Naive thymus-derived CD4-positive, alpha-beta T cell (primary cell): Measurements from ENCODE around the gene PNMA1. TPM values are rescaled to one million over a fixed set of nuclear protein-coding genes. Genes with fewer than 3 reads are reported as not detected.

ENCODE experiments used
- ATAC-seq: fragments of 150-1000 bp; cut with Tn5 transposase; 2 replicates; pipeline ENCODE4 v1.10.0; 2021; ENCODE audit warnings: mild to moderate bottlenecking, moderate library complexity
- CTCF ChIA-PET: fragments of 350-600 bp; sonication (Branson Sonifier 250); formaldehyde crosslinking; loops from one replicate; lab custom pipeline; 2021; ENCODE audit warnings: antibody characterized with exemption; lab: Charles Lee
- POLR2A ChIA-PET: fragments of 350-600 bp; sonication (Branson Sonifier 250); formaldehyde crosslinking; loops from one replicate; lab custom pipeline; 2021; ENCODE audit warnings: antibody characterized with exemption, inconsistent platforms; lab: Charles Lee
- DNase-seq, 9 donors: peaks; one replicate each; pipeline versions ENCODE4 v3.0.0 to v3.0.0-alpha.2; 2020 to 2022; ENCODE audit warnings: mixed read lengths in 1 of 9
- H3K27ac ChIP-seq: one replicate; pipeline ENCODE4 v1.7.0; 2013; ENCODE audit warnings: mild to moderate bottlenecking, low read depth, low read length, moderate library complexity
- H3K27me3 ChIP-seq, 2 donors: one replicate each; pipeline ENCODE4 v1.7.0; 2013; ENCODE audit warnings: low read length in 2 of 2, mild to moderate bottlenecking in 2 of 2, moderate library complexity in 2 of 2; ENCODE audit not compliant: control insufficient read depth in 2 of 2, insufficient read depth in 2 of 2
- H3K36me3 ChIP-seq, 3 experiments: 1 replicate in 2 of 3; 2 replicates in 1 of 3; pipeline ENCODE4 v1.7.0; 2013; ENCODE audit warnings: low read length in 3 of 3, mild to moderate bottlenecking in 3 of 3, moderate library complexity in 1 of 3; ENCODE audit not compliant: insufficient read depth in 3 of 3, control insufficient read depth in 2 of 3
- H3K4me1 ChIP-seq, 2 donors: one replicate each; pipeline ENCODE4 v1.7.0; 2013; ENCODE audit warnings: low read length in 2 of 2, mild to moderate bottlenecking in 2 of 2, moderate library complexity in 1 of 2; ENCODE audit not compliant: control insufficient read depth in 2 of 2, insufficient read depth in 2 of 2
- H3K4me3 ChIP-seq: 2 replicates; pipeline ENCODE4 v1.7.0; 2013; ENCODE audit warnings: mild to moderate bottlenecking, low read length
- H3K9me3 ChIP-seq, 3 experiments: 1 replicate in 2 of 3; 2 replicates in 1 of 3; pipeline ENCODE4 v1.7.0; 2013; ENCODE audit warnings: low read length in 3 of 3; ENCODE audit not compliant: control insufficient read depth in 2 of 3
- H3K27ac Mint-ChIP-seq, 9 donors: one replicate each; pipeline ENCODE4 v1.8.0; 2020 to 2022; ENCODE audit warnings: mixed read lengths in 9 of 9, mild to moderate bottlenecking in 8 of 9, moderate library complexity in 5 of 9, inconsistent platforms in 2 of 9
- H3K27me3 Mint-ChIP-seq, 5 donors: one replicate each; pipeline ENCODE4 v1.8.0; 2021 to 2022; ENCODE audit warnings: mixed read lengths in 5 of 5, mild to moderate bottlenecking in 1 of 5
- H3K36me3 Mint-ChIP-seq, 5 donors: one replicate each; pipeline ENCODE4 v1.8.0; 2020 to 2022; ENCODE audit warnings: mixed read lengths in 5 of 5, mild to moderate bottlenecking in 3 of 5, inconsistent platforms in 1 of 5
- H3K4me1 Mint-ChIP-seq, 7 donors: one replicate each; pipeline ENCODE4 v1.8.0; 2020 to 2022; ENCODE audit warnings: mixed read lengths in 7 of 7, mild to moderate bottlenecking in 3 of 7, inconsistent platforms in 1 of 7
- H3K4me3 Mint-ChIP-seq, 10 donors: one replicate each; pipeline ENCODE4 v1.8.0; 2020 to 2022; ENCODE audit warnings: mild to moderate bottlenecking in 10 of 10, mixed read lengths in 10 of 10, moderate library complexity in 6 of 10, inconsistent platforms in 2 of 10
- H3K9me3 Mint-ChIP-seq, 11 donors: one replicate each; pipeline ENCODE4 v1.8.0; 2020 to 2022; ENCODE audit warnings: mixed read lengths in 11 of 11, mild to moderate bottlenecking in 4 of 11, inconsistent platforms in 1 of 11, moderate library complexity in 1 of 11
- intact Hi-C, 2 donors: fragments of 100-400 bp; cut with micrococcal nuclease; formaldehyde crosslinking; loops; one replicate each; pipeline ENCODE4 v1.15.1; 2023
- polyA plus RNA-seq, 2 donors: library from polyadenylated mRNA; unstranded; fragments of 300-500 nt; fragmentation: Illumina TruSeq; gene quantifications; one replicate each; pipeline ENCODE4 v1.2.3, GENCODE V29; 2021
- total RNA-seq, 6 experiments: library from RNA in 5 of 6; stranded (reverse) in 5 of 6; gene quantifications; 1 replicate in 5 of 6; 2 replicates in 1 of 6; pipeline ENCODE4 v1.2.3 and lab custom pipeline; 2021 to 2026

Gene PNMA1
- total and polyA plus RNA-seq, 7 experiments from 2014 or later: 21.6 to 44.0 (median 39.3) TPM

GRCh38 chr14:73753124-73753886 lies 39.1 kb upstream of the PNMA1 start:
- Mint-ChIP-seq H3K27ac (peak overlapping the region; percentile 84 to 99 (median 99)), H3K9me3 (peaks cover 0 to 2% (median 0%) of the 10 kb centered on the region in 11 donors), H3K36me3 (peaks cover 0 to 29% (median 0%) of the 10 kb centered on the region in 5 donors), H3K27me3 (no peaks in the 10 kb centered on the region), H3K4me3 (peak overlapping the region; percentile 83 to 97 (median 90)), H3K4me1 (peaks cover 85 to 100% (median 99%) of the 10 kb centered on the region in 7 donors)
- H3K27me3 ChIP-seq: no peaks in the 10 kb centered on the region
- H3K36me3 ChIP-seq: no peaks in the 10 kb centered on the region
- CTCF ChIA-PET: interaction anchor here (1.9 to 3.6 kb wide), 5 partner anchors 11 to 35 kb away, joined by 6 to 29 read pairs (median 13); no protein-coding TSS in a partner anchor
- intact Hi-C loops: loop anchor here (1.0 to 10.0 kb wide), 3 partner anchors 10 to 331 kb away; partner anchors contain the start of genes ALDH6A1 (in 1 of the 2) and LIN52 (in 1 of the 2)
- peak overlapping the region; percentile 86 for H3K27ac ChIP-seq
- peaks cover 91 to 94% of the 10 kb centered on the region in 2 donors for H3K4me1 ChIP-seq
- ATAC-seq (peak; percentile 60), DNase-seq (peak in 6 of 9 donors; percentile 54 to 74 (median 58))
- POLR2A ChIA-PET: interaction anchor here (1.2 to 13.4 kb wide), 9 partner anchors 9 to 695 kb away, joined by 4 to 267 read pairs (median 8); partner anchors contain the start of genes ACOT2 and RBM25
- H3K4me3 ChIP-seq: peak overlapping the region; percentile 59
- H3K9me3 ChIP-seq: no peaks in the 10 kb centered on the region

- CTCF ChIA-PET: interaction anchor here (0.7 to 2.7 kb wide), 5 partner anchors 11 to 25 kb away, joined by 3 to 21 read pairs (median 3); no protein-coding TSS in a partner anchor
- Histone ChIP-seq H3K27ac (peak overlapping the region; percentile 86), H3K27me3 (no peaks in the 10 kb centered on the region), H3K4me3 (peak overlapping the region; percentile 59), H3K9me3 (no peaks in the 10 kb centered on the region), H3K36me3 (no peaks in the 10 kb centered on the region), H3K4me1 (peaks cover 90 to 94% of the 10 kb centered on the region in 2 donors)
- POLR2A ChIA-PET: interaction anchor here (1.5 to 13.4 kb wide), 6 partner anchors 10 to 694 kb away, joined by 5 to 267 read pairs (median 20); partner anchors contain the start of gene RBM25
- H3K27me3 Mint-ChIP-seq: no peaks in the 10 kb centered on the region
- H3K9me3 Mint-ChIP-seq: peaks cover 0 to 2% (median 0%) of the 10 kb centered on the region in 11 donors
- peak overlapping the region; percentile 84 to 99 (median 99) for H3K27ac Mint-ChIP-seq
- H3K36me3 Mint-ChIP-seq: peaks cover 0 to 23% (median 0%) of the 10 kb centered on the region in 5 donors
- peaks cover 83 to 100% (median 99%) of the 10 kb centered on the region in 7 donors for H3K4me1 Mint-ChIP-seq
- peak overlapping the region; percentile 65 to 97 (median 89) for H3K4me3 Mint-ChIP-seq
- intact Hi-C loops: loop anchor here (2.0 to 10.0 kb wide), 2 partner anchors 72 to 332 kb away; partner anchors contain the start of genes ALDH6A1 (in 1 of the 2) and LIN52 (in 1 of the 2)
- peak in 6 of 9 donors; percentile 26 to 73 (median 54) for DNase-seq
- ATAC-seq: peak; percentile 52
Observed at GRCh38 chr14:73752297-73752992, 38.3 kb upstream of the PNMA1 start.

- DNase-seq (no peak), ATAC-seq (no peak)
- Mint-ChIP-seq H3K9me3 (peaks cover 0 to 2% (median 0%) of the 10 kb centered on the region in 11 donors), H3K27ac (peak overlapping the region; percentile 12 to 99 (median 94)), H3K27me3 (no peaks in the 10 kb centered on the region), H3K36me3 (peaks cover 0 to 16% (median 0%) of the 10 kb centered on the region in 5 donors), H3K4me3 (peak overlapping the region; percentile 3 to 97 (median 50)), H3K4me1 (peaks cover 80 to 100% (median 98%) of the 10 kb centered on the region in 7 donors)
- Histone ChIP-seq H3K36me3 (no peaks in the 10 kb centered on the region), H3K4me3 (no peak overlapping the region), H3K27me3 (no peaks in the 10 kb centered on the region), H3K9me3 (no peaks in the 10 kb centered on the region), H3K4me1 (peaks cover 90 to 94% of the 10 kb centered on the region in 2 donors), H3K27ac (peak overlapping the region; percentile 6)
- CTCF ChIA-PET: interaction anchor here (0.7 to 1.1 kb wide), 3 partner anchors 10 to 22 kb away, joined by 3 read pairs; no protein-coding TSS in a partner anchor
- POLR2A ChIA-PET: interaction anchor here (0.8 to 13.4 kb wide), 5 partner anchors 8 to 268 kb away, joined by 3 to 267 read pairs (median 5); partner anchors contain the start of genes BBOF1 and ENTPD5
- intact Hi-C loops: loop anchor here in 1 of 2 donors (10.0 kb wide), 1 partner anchor 334 kb away; the partner anchor contains the start of genes ALDH6A1 and LIN52
Observed at GRCh38 chr14:73751157-73751691, 37.0 kb upstream of the PNMA1 start.

GRCh38 chr14:73750531-73750901 lies 36.3 kb upstream of the PNMA1 start:
- no peaks in the 10 kb centered on the region for H3K9me3 Mint-ChIP-seq
- DNase-seq: no peak
- H3K4me1 ChIP-seq: peaks cover 90 to 94% of the 10 kb centered on the region in 2 donors
- H3K27ac ChIP-seq: no peak overlapping the region
- H3K9me3 ChIP-seq: no peaks in the 10 kb centered on the region
- POLR2A ChIA-PET: interaction anchor here (0.8 to 13.4 kb wide), 4 partner anchors 8 to 22 kb away, joined by 4 to 267 read pairs (median 14); a partner anchor contains a TSS
- peak overlapping the region in 7 of 10 donors; percentile 3 to 97 (median 29) for H3K4me3 Mint-ChIP-seq
- no peaks in the 10 kb centered on the region for H3K27me3 Mint-ChIP-seq
- CTCF ChIA-PET: interaction anchor here (1.4 kb wide), 1 partner anchor 9 kb away, joined by 5 read pairs; no protein-coding TSS in a partner anchor
- peak overlapping the region in 8 of 9 donors; percentile 28 to 99 (median 93) for H3K27ac Mint-ChIP-seq
- peaks cover 0 to 10% (median 0%) of the 10 kb centered on the region in 5 donors for H3K36me3 Mint-ChIP-seq
- intact Hi-C loops: loop anchor here in 1 of 2 donors (10.0 kb wide), 1 partner anchor 334 kb away; the partner anchor contains the start of genes ALDH6A1 and LIN52
- H3K4me1 Mint-ChIP-seq: peaks cover 75 to 100% (median 98%) of the 10 kb centered on the region in 7 donors
- ATAC-seq: no peak
- H3K36me3 ChIP-seq: no peaks in the 10 kb centered on the region
- no peaks in the 10 kb centered on the region for H3K27me3 ChIP-seq
- no peak overlapping the region for H3K4me3 ChIP-seq

- peak overlapping the region in 8 of 9 donors; percentile 53 to 99 (median 73) for H3K27ac Mint-ChIP-seq
- no peaks in the 10 kb centered on the region for H3K9me3 Mint-ChIP-seq
- H3K27me3 Mint-ChIP-seq: no peaks in the 10 kb centered on the region
- H3K4me1 ChIP-seq: peaks cover 90 to 95% of the 10 kb centered on the region in 2 donors
- no peaks in the 10 kb centered on the region for H3K27me3 ChIP-seq
- ChIA-PET CTCF (interaction anchor here (0.6 to 1.4 kb wide), 4 partner anchors 9 to 27 kb away, joined by 3 to 5 read pairs (median 4); no protein-coding TSS in a partner anchor), POLR2A (interaction anchor here (0.6 to 13.4 kb wide), 7 partner anchors 8 to 39 kb away, joined by 3 to 267 read pairs (median 5); a partner anchor contains a TSS)
- peak overlapping the region; percentile 3 to 97 (median 34) for H3K4me3 Mint-ChIP-seq
- intact Hi-C loops: loop anchor here in 1 of 2 donors (10.0 kb wide), 1 partner anchor 335 kb away; the partner anchor contains the start of genes ALDH6A1 and LIN52
- H3K9me3 ChIP-seq: no peaks in the 10 kb centered on the region
- DNase-seq: no peak
- H3K36me3 Mint-ChIP-seq: peaks cover 0 to 10% (median 0%) of the 10 kb centered on the region in 5 donors
- H3K27ac ChIP-seq: peak overlapping the region; percentile 48
- no peak for ATAC-seq
- no peak overlapping the region for H3K4me3 ChIP-seq
- peaks cover 75 to 100% (median 98%) of the 10 kb centered on the region in 7 donors for H3K4me1 Mint-ChIP-seq
- no peaks in the 10 kb centered on the region for H3K36me3 ChIP-seq
Observed at GRCh38 chr14:73749706-73750530, 35.7 kb upstream of the PNMA1 start.
